Muscle layer of colon (tissue), 2 donors: ENCODE data around the gene TRIM17.
A peak's percentile ranks its signal among the peaks of the same experiment; 100 is the strongest.

Experiments used
- H3K27ac ChIP-seq: one replicate; pipeline ENCODE4 v1.7.0; 2013; ENCODE audit warnings: low read depth, mild to moderate bottlenecking, low read length, moderate library complexity
- H3K27me3 ChIP-seq, 2 donors: one replicate each; pipeline ENCODE4 v1.7.0; 2013; ENCODE audit warnings: low read length in 2 of 2, mild to moderate bottlenecking in 2 of 2; ENCODE audit not compliant: insufficient read depth in 2 of 2, control insufficient read depth in 1 of 2
- H3K36me3 ChIP-seq: one replicate; pipeline ENCODE4 v1.7.0; 2013; ENCODE audit warnings: mild to moderate bottlenecking, low read length; ENCODE audit not compliant: insufficient read depth
- H3K4me1 ChIP-seq: one replicate; pipeline ENCODE4 v1.7.0; 2013; ENCODE audit warnings: mild to moderate bottlenecking, low read length; ENCODE audit not compliant: insufficient read depth
- H3K4me3 ChIP-seq, 2 donors: one replicate each; pipeline ENCODE4 v1.7.0; 2013; ENCODE audit warnings: low read length in 2 of 2, low read depth in 1 of 2, mild to moderate bottlenecking in 1 of 2, moderate library complexity in 1 of 2
- H3K9ac ChIP-seq: one replicate; pipeline ENCODE4 v1.7.0; 2013; ENCODE audit warnings: low read length
- H3K9me3 ChIP-seq: one replicate; pipeline ENCODE4 v1.7.0; 2013; ENCODE audit warnings: mild to moderate bottlenecking, low read length
- donor health status: abdominal sarcoma.
- donor health status: Adenocarcinoma of cecum.

Gene TRIM17

GRCh38 chr1:228405200-228405978, 11.3 kb downstream of the TRIM17 start:
- H3K9me3 ChIP-seq = no peaks in the 10 kb centered on the region
- H3K4me1 ChIP-seq = peaks cover 32% of the 10 kb centered on the region
- no peak overlapping the region for H3K27ac ChIP-seq
- H3K27me3 ChIP-seq = no peaks in the 10 kb centered on the region
- peak overlapping the region; percentile 49 for H3K9ac ChIP-seq
- peak overlapping the region; percentile 75 to 99 for H3K4me3 ChIP-seq
- H3K36me3 ChIP-seq = peaks cover 11% of the 10 kb centered on the region

GRCh38 chr1:228404107-228404720, 12.4 kb downstream of the TRIM17 start:
- H3K4me1 ChIP-seq = peaks cover 32% of the 10 kb centered on the region

GRCh38 chr1:228403231-228403631, 13.4 kb downstream of the TRIM17 start:
- H3K27ac ChIP-seq = no peak overlapping the region
- H3K9me3 ChIP-seq = no peaks in the 10 kb centered on the region
- H3K27me3 ChIP-seq = no peaks in the 10 kb centered on the region
- no peak overlapping the region for H3K4me3 ChIP-seq
- no peak overlapping the region for H3K9ac ChIP-seq
- peaks cover 32% of the 10 kb centered on the region for H3K4me1 ChIP-seq
- H3K36me3 ChIP-seq = peaks cover 12% of the 10 kb centered on the region

More at GRCh38 chr1:228404107-228404720, 12.4 kb downstream of the TRIM17 start:
- Histone ChIP-seq H3K4me3 (no peak overlapping the region), H3K36me3 (peaks cover 12% of the 10 kb centered on the region), H3K27me3 (no peaks in the 10 kb centered on the region), H3K9ac (no peak overlapping the region), H3K27ac (no peak overlapping the region), H3K9me3 (no peaks in the 10 kb centered on the region)

- Histone ChIP-seq H3K36me3 (peaks cover 16% of the 10 kb centered on the region), H3K27me3 (no peaks in the 10 kb centered on the region), H3K9me3 (no peaks in the 10 kb centered on the region), H3K4me1 (peaks cover 27% of the 10 kb centered on the region), H3K27ac (no peak overlapping the region), H3K9ac (no peak overlapping the region), H3K4me3 (no peak overlapping the region)
Observed at GRCh38 chr1:228402641-228403025, 14.0 kb downstream of the TRIM17 start.

- Histone ChIP-seq H3K27me3 (no peaks in the 10 kb centered on the region), H3K9me3 (no peaks in the 10 kb centered on the region), H3K9ac (no peak overlapping the region), H3K4me3 (no peak overlapping the region), H3K27ac (no peak overlapping the region), H3K4me1 (peaks cover 21% of the 10 kb centered on the region), H3K36me3 (peaks cover 18% of the 10 kb centered on the region)
Observed at GRCh38 chr1:228401782-228402640, 14.7 kb downstream of the TRIM17 start.

- Histone ChIP-seq H3K4me3 (no peak overlapping the region), H3K9ac (no peak overlapping the region), H3K36me3 (peaks cover 29% of the 10 kb centered on the region), H3K27ac (no peak overlapping the region), H3K27me3 (no peaks in the 10 kb centered on the region), H3K9me3 (no peaks in the 10 kb centered on the region), H3K4me1 (peaks cover 21% of the 10 kb centered on the region)
Observed at GRCh38 chr1:228400692-228401454, 15.8 kb downstream of the TRIM17 start.

GRCh38 chr1:228400237-228400651, 16.4 kb downstream of the TRIM17 start:
- peaks cover 16% of the 10 kb centered on the region for H3K4me1 ChIP-seq
- no peak overlapping the region for H3K4me3 ChIP-seq
- peaks cover 31% of the 10 kb centered on the region for H3K36me3 ChIP-seq
- no peak overlapping the region for H3K9ac ChIP-seq
- H3K27me3 ChIP-seq = no peaks in the 10 kb centered on the region
- H3K9me3 ChIP-seq = no peaks in the 10 kb centered on the region
- no peak overlapping the region for H3K27ac ChIP-seq

- H3K4me1 ChIP-seq = peaks cover 10% of the 10 kb centered on the region
- no peaks in the 10 kb centered on the region for H3K27me3 ChIP-seq
- peaks cover 33% of the 10 kb centered on the region for H3K36me3 ChIP-seq
- no peak overlapping the region for H3K9ac ChIP-seq
- H3K4me3 ChIP-seq = no peak overlapping the region
- H3K27ac ChIP-seq = no peak overlapping the region
- H3K9me3 ChIP-seq = no peaks in the 10 kb centered on the region
Observed at GRCh38 chr1:228399531-228400236, 17.0 kb downstream of the TRIM17 start.

GRCh38 chr1:228398741-228399461, 17.8 kb downstream of the TRIM17 start:
- H3K4me1 ChIP-seq = peaks cover 3% of the 10 kb centered on the region
- no peak overlapping the region for H3K4me3 ChIP-seq
- no peak overlapping the region for H3K27ac ChIP-seq
- H3K9ac ChIP-seq = no peak overlapping the region
- H3K36me3 ChIP-seq = peaks cover 38% of the 10 kb centered on the region
- H3K9me3 ChIP-seq = no peaks in the 10 kb centered on the region
- H3K27me3 ChIP-seq = no peaks in the 10 kb centered on the region

GRCh38 chr1:228397966-228398365, 18.7 kb downstream of the TRIM17 start:
- Histone ChIP-seq H3K4me1 (no peaks in the 10 kb centered on the region), H3K9ac (no peak overlapping the region), H3K36me3 (peaks cover 38% of the 10 kb centered on the region), H3K27ac (no peak overlapping the region), H3K9me3 (no peaks in the 10 kb centered on the region), H3K4me3 (no peak overlapping the region), H3K27me3 (no peaks in the 10 kb centered on the region)
